OCI-LY1 (cell line): ENCODE results near the gene BCL2L13.
"Not testable (repeated sequence)": the region's sequence is repeated elsewhere in the genome, so short reads cannot be mapped to it uniquely, and the experiment has no call there.

Source experiments
- H2AFZ ChIP-seq: fragments of 200-600 bp; sonication (generic), shearing (Covaris generic); 2 replicates; pipeline ENCODE4 v1.6.0; 2014; ENCODE audit warnings: antibody characterized with exemption, mild to moderate bottlenecking, low read length
- H3F3A ChIP-seq: fragments of 200-600 bp; sonication (generic), shearing (Covaris generic); 2 replicates; pipeline ENCODE4 v1.6.0; 2014; ENCODE audit warnings: mild to moderate bottlenecking, antibody characterized with exemption, low read length, moderate library complexity; ENCODE audit not compliant: insufficient read depth
- H3K27ac ChIP-seq: fragments of 200-600 bp; sonication (generic); 2 replicates; pipeline ENCODE4 v1.5.1; 2014; ENCODE audit warnings: low read length, mixed run types, mild to moderate bottlenecking, low read depth; ENCODE audit not compliant: poor library complexity, severe bottlenecking
- H3K27me3 ChIP-seq: fragments of 200-600 bp; sonication (generic); 2 replicates; pipeline ENCODE4 v1.6.0; 2014; ENCODE audit warnings: antibody characterized with exemption, mild to moderate bottlenecking, low read length, moderate library complexity; ENCODE audit not compliant: insufficient read depth
- H3K36me3 ChIP-seq: fragments of 200-600 bp; sonication (generic); 2 replicates; pipeline ENCODE4 v1.6.1; 2014; ENCODE audit warnings: mild to moderate bottlenecking, antibody characterized with exemption, low read length, moderate library complexity, mixed read lengths; ENCODE audit not compliant: insufficient read depth
- H3K4me1 ChIP-seq: fragments of 200-600 bp; sonication (generic); 2 replicates; pipeline ENCODE4 v1.5.1; 2014; ENCODE audit warnings: mild to moderate bottlenecking, low read length, moderate library complexity; ENCODE audit not compliant: insufficient read depth, severe bottlenecking
- H3K4me2 ChIP-seq: fragments of 200-600 bp; sonication (generic), shearing (Covaris generic); 2 replicates; pipeline ENCODE4 v1.6.1; 2014; ENCODE audit warnings: low read length
- H3K4me3 ChIP-seq: fragments of 200-600 bp; sonication (generic); 2 replicates; pipeline ENCODE4 v1.5.1; 2014; ENCODE audit warnings: low read length, low read depth, mild to moderate bottlenecking, mixed read lengths; ENCODE audit not compliant: poor library complexity, severe bottlenecking
- H3K79me2 ChIP-seq: fragments of 200-600 bp; shearing (Covaris generic); 2 replicates; pipeline ENCODE4 v1.6.1; 2016; ENCODE audit warnings: mixed run types, low read length, mixed read lengths; ENCODE audit not compliant: insufficient read depth
- H3K9ac ChIP-seq: fragments of 200-600 bp; sonication (generic), shearing (Covaris generic); 2 replicates; pipeline ENCODE4 v1.6.1; 2014; ENCODE audit warnings: mild to moderate bottlenecking, low read length, mixed read lengths
- H3K9me2 ChIP-seq: fragments of 200-600 bp; sonication (generic), shearing (Covaris generic); 2 replicates; pipeline ENCODE4 v1.6.1; 2014; ENCODE audit warnings: low read depth, mild to moderate bottlenecking, low read length, mixed read lengths
- H3K9me3 ChIP-seq: fragments of 200-600 bp; shearing (Covaris generic); 2 replicates; pipeline ENCODE4 v1.6.1; 2014; ENCODE audit warnings: low read length, mixed read lengths
- H4K20me1 ChIP-seq: fragments of 200-600 bp; sonication (generic), shearing (Covaris generic); 2 replicates; pipeline ENCODE4 v1.6.0; 2016; ENCODE audit warnings: mild to moderate bottlenecking, low read length; ENCODE audit not compliant: insufficient read depth
- CTCF ChIP-seq: fragments of 200-600 bp; sonication (generic), shearing (Covaris generic); IDR thresholded peaks from 2 replicates; pipeline ENCODE4 v1.5.1; 2017; ENCODE audit warnings: mild to moderate bottlenecking, antibody characterized with exemption, low read length, moderate library complexity, mixed read lengths
- EZH2 ChIP-seq: fragments of 200-600 bp; sonication (generic), shearing (Covaris generic); IDR thresholded peaks from 2 replicates; pipeline ENCODE4 v1.8.0; 2017; ENCODE audit warnings: borderline replicate concordance, mixed run types, mild to moderate bottlenecking, antibody characterized with exemption, low read length, moderate library complexity, mixed read lengths

BCL2L13 gene

GRCh38 chr22:17641269-17641668, 2.7 kb downstream of the BCL2L13 start:
- H3K4me1 ChIP-seq: peaks cover 29% of the 10 kb centered on the region
- no peak overlapping the region for H3K9ac ChIP-seq
- peaks cover 14% of the 10 kb centered on the region for H3K79me2 ChIP-seq
- H3K9me3 ChIP-seq: 0 out of 2 replicates have a peak, but pooled peaks cover 3% of the 10 kb centered on the region
- no peaks in the 10 kb centered on the region for H3K9me2 ChIP-seq
- no peaks in the 10 kb centered on the region for H4K20me1 ChIP-seq
- no peak overlapping the region for H3K4me3 ChIP-seq
- H3K27me3 ChIP-seq: no peaks in the 10 kb centered on the region
- H3K36me3 ChIP-seq: peaks cover 19% of the 10 kb centered on the region
- H3K4me2 ChIP-seq: no peak overlapping the region
- H3F3A ChIP-seq: no peaks in the 10 kb centered on the region
- no peak overlapping the region for H2AFZ ChIP-seq
- TF ChIP-seq EZH2: no peak
- no peak for TF ChIP-seq CTCF
- H3K27ac ChIP-seq: no peak overlapping the region

GRCh38 chr22:17642357-17642756, 3.8 kb downstream of the BCL2L13 start:
- H3F3A ChIP-seq, H2AFZ ChIP-seq, H3K4me3 ChIP-seq, H3K9ac ChIP-seq, H3K27me3 ChIP-seq, H3K4me2 ChIP-seq, H3K9me2 ChIP-seq, H3K9me3 ChIP-seq, H4K20me1 ChIP-seq: not testable (repeated sequence)
- Histone ChIP-seq H3K27ac (peak overlapping the region; percentile 35), H3K79me2 (peaks cover 15% of the 10 kb centered on the region), H3K36me3 (peaks cover 21% of the 10 kb centered on the region), H3K4me1 (peaks cover 28% of the 10 kb centered on the region)

- Histone ChIP-seq H3K27ac (no peak overlapping the region), H3K4me3 (no peak overlapping the region), H2AFZ (no peak overlapping the region), H3F3A (no peaks in the 10 kb centered on the region), H3K9me2 (no peaks in the 10 kb centered on the region), H3K36me3 (peaks cover 18% of the 10 kb centered on the region; the same call in 1 of the 2 replicates), H3K27me3 (no peaks in the 10 kb centered on the region), H3K9me3 (no peaks in the 10 kb centered on the region), H3K9ac (no peak overlapping the region), H3K4me2 (no peak overlapping the region), H3K4me1 (peaks cover 10% of the 10 kb centered on the region), H4K20me1 (no peaks in the 10 kb centered on the region), H3K79me2 (peaks cover 20% of the 10 kb centered on the region)
- no peak for TF ChIP-seq EZH2
- TF ChIP-seq CTCF: no peak
Observed at GRCh38 chr22:17647452-17647851, 8.9 kb downstream of the BCL2L13 start.

- Histone ChIP-seq H3K9ac (no peak overlapping the region), H3K36me3 (peaks cover 18% of the 10 kb centered on the region; the same call in 1 of the 2 replicates), H3K4me3 (no peak overlapping the region), H3F3A (no peaks in the 10 kb centered on the region), H3K27ac (no peak overlapping the region), H3K79me2 (peaks cover 20% of the 10 kb centered on the region), H3K9me3 (no peaks in the 10 kb centered on the region), H3K27me3 (no peaks in the 10 kb centered on the region), H3K9me2 (no peaks in the 10 kb centered on the region), H2AFZ (no peak overlapping the region), H3K4me1 (peaks cover 5% of the 10 kb centered on the region), H4K20me1 (no peaks in the 10 kb centered on the region), H3K4me2 (no peak overlapping the region)
- TF ChIP-seq CTCF (no peak), EZH2 (no peak)
Observed at GRCh38 chr22:17647991-17648390, 9.4 kb downstream of the BCL2L13 start.
